IMR-90 (cell line): ENCODE data around the gene SMAP1. TPM values are rescaled to one million over a fixed set of nuclear protein-coding genes. Genes with fewer than 3 reads are reported as not detected.

Experiments
- ATAC-seq: fragments of 200-7000 bp; cut with Tn5 transposase; 2 replicates; pipeline ENCODE4 v1.9.1; 2020; ENCODE audit warnings: low read depth, mild to moderate bottlenecking, moderate library complexity
- BruUV-seq: library from RNA; stranded (reverse); fragments of 400-500 nt; replicated peaks from 2 replicates; lab custom pipeline; 2021; lab: Mats Ljungman, UMichigan
- CTCF ChIA-PET: fragments of 300-600 bp; formaldehyde crosslinking; extraction: SDS; loops from one replicate; lab custom pipeline; 2021; ENCODE audit warnings: antibody characterized with exemption; lab: Yijun Ruan, JAX
- POLR2A ChIA-PET: fragments of 300-600 bp; sonication (Branson Sonifier 250); formaldehyde crosslinking; loops from one replicate; lab custom pipeline; 2022; ENCODE audit warnings: antibody characterized with exemption; ENCODE audit not compliant: unreplicated experiment; lab: Charles Lee
- DNase-seq: peaks from one replicate; pipeline ENCODE4 v3.0.0; 2013
- H2AFZ ChIP-seq: replicated peaks from 2 replicates; pipeline ENCODE3; 2013; ENCODE audit warnings: low read length, mild to moderate bottlenecking; ENCODE audit not compliant: poor library complexity
- H2AK5ac ChIP-seq: 2 replicates; pipeline ENCODE4 v1.6.1; 2013; ENCODE audit warnings: low read depth, low read length, inconsistent platforms
- H2AK9ac ChIP-seq: replicated peaks from 2 replicates; pipeline ENCODE3; 2013; ENCODE audit warnings: mild to moderate bottlenecking, low read depth, low read length, moderate library complexity; ENCODE audit not compliant: poor library complexity
- H2BK120ac ChIP-seq: 2 replicates; pipeline ENCODE4 v1.6.1; 2013; ENCODE audit warnings: low read depth, low read length, inconsistent platforms
- H2BK15ac ChIP-seq: 3 replicates; pipeline ENCODE4 v1.6.1; 2013; ENCODE audit warnings: low read depth, low read length, inconsistent platforms
- H2BK20ac ChIP-seq: 2 replicates; pipeline ENCODE4 v1.6.1; 2013; ENCODE audit warnings: low read depth, mild to moderate bottlenecking, inconsistent platforms, low read length, moderate library complexity
- H2BK5ac ChIP-seq: 2 replicates; pipeline ENCODE4 v1.6.1; 2013; ENCODE audit warnings: mild to moderate bottlenecking, low read depth, low read length, inconsistent platforms; ENCODE audit not compliant: poor library complexity, severe bottlenecking
- H3K14ac ChIP-seq: replicated peaks from 2 replicates; pipeline ENCODE4 v1.6.1; 2013; ENCODE audit warnings: low read depth, low read length, inconsistent platforms
- H3K18ac ChIP-seq: 2 replicates; pipeline ENCODE4 v1.6.1; 2013; ENCODE audit warnings: low read depth, low read length, control low read depth
- H3K23ac ChIP-seq: 2 replicates; pipeline ENCODE4 v1.6.1; 2013; ENCODE audit warnings: low read depth, low read length, inconsistent platforms
- H3K27ac ChIP-seq: 2 replicates; pipeline ENCODE4 v1.5.1; 2013; ENCODE audit warnings: mild to moderate bottlenecking, control low read depth, low read length; ENCODE audit not compliant: insufficient read depth
- H3K27me3 ChIP-seq: 2 replicates; pipeline ENCODE4 v1.6.1; 2013; ENCODE audit warnings: low read length; ENCODE audit not compliant: control insufficient read depth, insufficient read depth
- H3K36me3 ChIP-seq: 2 replicates; pipeline ENCODE4 v1.6.1; 2013; ENCODE audit warnings: low read length, mixed read lengths; ENCODE audit not compliant: control insufficient read depth, insufficient read depth
- H3K4ac ChIP-seq: 2 replicates; pipeline ENCODE4 v1.6.1; 2013; ENCODE audit warnings: low read depth, low read length, inconsistent platforms
- H3K4me1 ChIP-seq: 2 replicates; pipeline ENCODE4 v1.6.1; 2013; ENCODE audit warnings: low read length, mixed read lengths; ENCODE audit not compliant: control insufficient read depth, insufficient read depth
- H3K4me2 ChIP-seq: 2 replicates; pipeline ENCODE4 v1.6.1; 2013; ENCODE audit warnings: low read depth, mild to moderate bottlenecking, control low read depth, low read length, moderate library complexity
- H3K4me3 ChIP-seq: 2 replicates; pipeline ENCODE4 v1.5.1; 2013; ENCODE audit warnings: low read depth, mild to moderate bottlenecking, control low read depth, low read length, moderate library complexity; ENCODE audit not compliant: insufficient read depth
- H3K56ac ChIP-seq: 2 replicates; pipeline ENCODE4 v1.6.1; 2013; ENCODE audit warnings: low read length, inconsistent platforms; ENCODE audit not compliant: insufficient read depth; ENCODE audit errors: extremely low read depth
- H3K79me1 ChIP-seq, 2 experiments: 2 replicates each; pipeline ENCODE4 v1.6.1; 2013; ENCODE audit warnings: low read length in 2 of 2, inconsistent platforms in 1 of 2, low read depth in 1 of 2
- H3K9ac ChIP-seq: 2 replicates; pipeline ENCODE4 v1.6.1; 2013; ENCODE audit warnings: low read depth, low read length, control low read depth
- H3K9me1 ChIP-seq: 2 replicates; pipeline ENCODE4 v1.6.1; 2013; ENCODE audit warnings: low read length, inconsistent platforms; ENCODE audit not compliant: insufficient read depth
- H3K9me3 ChIP-seq: 2 replicates; pipeline ENCODE4 v1.6.1; 2013; ENCODE audit warnings: low read length; ENCODE audit not compliant: control insufficient read depth, insufficient read depth
- H4K20me1 ChIP-seq: 2 replicates; pipeline ENCODE4 v1.6.1; 2013; ENCODE audit warnings: low read length, inconsistent platforms; ENCODE audit not compliant: insufficient read depth
- H4K5ac ChIP-seq: 2 replicates; pipeline ENCODE4 v1.6.1; 2013; ENCODE audit warnings: mild to moderate bottlenecking, low read depth, low read length, control low read depth
- H4K8ac ChIP-seq, 2 experiments: 2 replicates each; pipeline ENCODE4 v1.6.1; 2013; ENCODE audit warnings: low read depth in 2 of 2, low read length in 2 of 2, control low read depth in 1 of 2, inconsistent platforms in 1 of 2
- H4K91ac ChIP-seq: 2 replicates; pipeline ENCODE4 v1.6.1; 2013; ENCODE audit warnings: low read depth, low read length, inconsistent platforms; ENCODE audit not compliant: insufficient read depth
- CTCF ChIP-seq: conservative IDR thresholded peaks from 2 replicates; pipeline ENCODE4 v1.5.1; 2012; ENCODE audit warnings: mild to moderate bottlenecking, low read depth, low read length, improper control_type of control experiment
- FOS ChIP-seq: fragments of 150-350 bp; IDR thresholded peaks from 2 replicates; pipeline ENCODE4 v1.6.1; 2016; ENCODE audit warnings: low read depth, low read length
- MAZ ChIP-seq: IDR thresholded peaks from 2 replicates; pipeline ENCODE4 v1.6.1; 2012; ENCODE audit warnings: low read depth, mild to moderate bottlenecking, low read length, improper control_type of control experiment, moderate library complexity, borderline replicate concordance
- MXI1 ChIP-seq: IDR thresholded peaks from 2 replicates; pipeline ENCODE4 v1.6.1; 2012; ENCODE audit warnings: low read depth, mild to moderate bottlenecking, low read length, moderate library complexity, borderline replicate concordance
- NFE2L2 ChIP-seq: fragments of 150-350 bp; IDR thresholded peaks from 2 replicates; pipeline ENCODE4 v1.6.1; 2016; ENCODE audit warnings: low read depth, mild to moderate bottlenecking, low read length
- RCOR1 ChIP-seq: IDR thresholded peaks from 2 replicates; pipeline ENCODE4 v1.6.1; 2012; ENCODE audit warnings: mild to moderate bottlenecking, low read length, improper control_type of control experiment; ENCODE audit not compliant: insufficient replicate concordance
- SMC3 ChIP-seq: fragments of 150-350 bp; IDR thresholded peaks from 2 replicates; pipeline ENCODE4 v1.6.1; 2016; ENCODE audit warnings: low read depth, mild to moderate bottlenecking, antibody characterized with exemption, low read length, moderate library complexity
- USF2 ChIP-seq: fragments of 150-350 bp; IDR thresholded peaks from 2 replicates; pipeline ENCODE4 v1.6.1; 2017; ENCODE audit warnings: mild to moderate bottlenecking, antibody characterized with exemption, low read length, low read depth
- whole genome bisulfite sequencing, 2 experiments: methylation state at CpG; one replicate each; pipeline versions ENCODE4 v1.1.5 to v1.1.7; 2013; ENCODE audit warnings: missing lambda C conversion rate in 2 of 2; ENCODE audit not compliant: insufficient read length in 1 of 2; ENCODE audit errors: extremely low coverage in 2 of 2; 5-methylcytosine and 5-hydroxymethylcytosine counted together
- dilution Hi-C: fragments of 300-500 bp; cut with HindIII; formaldehyde crosslinking; loops from one replicate; pipeline ENCODE4 v1.14.3; 2018; ENCODE audit warnings: low sequenced_read_pairs; ENCODE audit not compliant: unreplicated experiment
- in situ Hi-C: fragments of 300-500 bp; cut with MboI; formaldehyde crosslinking; loops from 3 replicates; pipeline ENCODE4 v1.14.3; 2019; ENCODE audit warnings: low sequenced_read_pairs, inconsistent platforms, mixed read lengths
- intact Hi-C: fragments of 100-400 bp; cut with micrococcal nuclease; formaldehyde crosslinking; loops from 2 replicates; pipeline ENCODE4 v1.10.0; 2022
- polyA plus RNA-seq, 3 experiments: library from polyadenylated mRNA; depleted of rRNA; stranded (reverse); fragments of >200 nt; gene quantifications; 2 replicates each; pipeline ENCODE4 v1.2.3, GENCODE V29; 2012; ENCODE audit warnings: low replicate concordance in 1 of 3
- total RNA-seq: library from RNA; depleted of rRNA; stranded (reverse); fragments of >200 nt; gene quantifications from 2 replicates; pipeline ENCODE4 v1.2.3, GENCODE V29; 2012

The SMAP1 gene
- total and polyA plus RNA-seq, 2 of the 4 experiments (the other 2 are of a cell fraction): 14.8 to 16.7 TPM

DNA sequence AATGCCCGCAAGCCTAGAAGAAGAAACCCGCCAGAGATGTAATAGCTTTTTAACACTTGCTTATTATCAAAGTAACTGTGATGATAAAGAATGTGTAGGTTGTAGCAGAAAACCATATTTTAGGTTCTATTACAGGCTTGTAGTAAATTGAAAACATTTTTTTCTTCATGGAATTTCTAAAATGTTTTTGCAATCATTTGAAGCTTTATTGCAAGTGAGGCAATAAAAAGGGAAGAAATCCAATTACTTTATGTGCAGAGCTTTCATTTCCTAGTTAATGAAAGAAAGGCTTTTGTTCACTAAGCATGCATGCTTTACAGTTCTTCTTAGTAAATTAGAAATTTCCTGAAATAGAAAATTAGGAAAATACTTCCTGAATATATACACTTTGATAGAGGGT, 154.1 kb downstream of the SMAP1 start:
- no CpG with 5 or more reads among the region's 2 CpGs for WGBS, 2 experiments
- no peak overlapping the region for H2BK5ac ChIP-seq
- no peak overlapping the region for H3K56ac ChIP-seq
- H3K27me3 ChIP-seq: no peaks in the 10 kb centered on the region
- intact Hi-C loops (no loop called here), dilution Hi-C loops (no loop called here), in situ Hi-C loops (no loop called here)
- no peak overlapping the region for H4K91ac ChIP-seq
- ChIA-PET CTCF (no interaction called here), POLR2A (no interaction called here)
- no peaks in the 10 kb centered on the region for H3K36me3 ChIP-seq
- H3K9ac ChIP-seq: no peak overlapping the region
- no peaks in the 10 kb centered on the region for H3K9me3 ChIP-seq
- H4K5ac ChIP-seq: no peak overlapping the region
- no peak overlapping the region for H3K14ac ChIP-seq
- no peaks in the 10 kb centered on the region for H3K79me1 ChIP-seq
- H4K8ac ChIP-seq: no peak overlapping the region
- no peak overlapping the region for H2AK9ac ChIP-seq
- ATAC-seq (no peak), DNase-seq (no peak)
- H2AFZ ChIP-seq: no peak overlapping the region
- H3K18ac ChIP-seq: no peak overlapping the region
- no TSS peak for BruUV-seq
- H4K20me1 ChIP-seq: no peaks in the 10 kb centered on the region
- no peak overlapping the region for H3K4me2 ChIP-seq
- no peak overlapping the region for H2BK15ac ChIP-seq
- no peak overlapping the region for H3K27ac ChIP-seq
- H2BK120ac ChIP-seq: no peak overlapping the region
- H3K23ac ChIP-seq: no peak overlapping the region
- no peak for TF ChIP-seq NFE2L2
- TF ChIP-seq USF2: no peak
- TF ChIP-seq FOS: no peak
- no peak for TF ChIP-seq MAZ
- TF ChIP-seq RCOR1: no peak
- no peak for TF ChIP-seq SMC3
- no peak for TF ChIP-seq MXI1
- TF ChIP-seq CTCF: no peak
- no peaks in the 10 kb centered on the region for H3K4me1 ChIP-seq
- H3K4me3 ChIP-seq: no peak overlapping the region
- H2BK20ac ChIP-seq: no peak overlapping the region
- H3K4ac ChIP-seq: no peak overlapping the region
- H3K9me1 ChIP-seq: no peaks in the 10 kb centered on the region
- no peak overlapping the region for H2AK5ac ChIP-seq
